Heart left ventricle (tissue), 13 donors: ENCODE measurements around the gene HERC3.

Experiments
- POLR2A ChIP-seq, 2 donors: fragments of 450-650 bp; IDR thresholded peaks; one replicate each; pipeline ENCODE4 v1.6.1; 2017; ENCODE audit warnings: antibody characterized with exemption in 2 of 2, mild to moderate bottlenecking in 2 of 2, moderate library complexity in 2 of 2
- TF ChIP-seq, protein P1 (sequence below), 12 donors: fragments of 200-600 bp; sonication (generic) in 4 of 12; IDR thresholded peaks; one replicate each; pipeline versions ENCODE4 v1.5.0 to v1.8.0; 2018 to 2022; ENCODE audit warnings: antibody characterized with exemption in 12 of 12, mild to moderate bottlenecking in 5 of 12
- donor health status: ischemic (EF 13 %, LVEDD 7.1; RV severe dilation, severe dysfunction).
- donor health status: DM: no; HTN: yes; CAD: no.
- donor health status: DM: no; HTN: no; CAD: no.
- donor health status: ischemic (EF 25% LVEDD 6.9; RV normal size, moderate dysfunction).
- donor health status: ischemic (EF 25% LVEDD 5.7; RV mildly dilated, moderate dysfunction).
- donor health status: ischemic (EF 35%, LVEDD 5.7; RV mildly dilated, moderate dysfunction).
- donor health status: nonischemic (EF 11% LVEDD 7.7; RV severe dilation, severe dysfunction).
- donor health status: DM: yes; HTN: yes; CAD: no.
- donor health status: PGD.
- donor health status: ischemic (EF 29% LVEDD 5.4; RV normal size, mild dysfunction).
- donor health status: nonischemic (EF 23%, LVEDD 6.1; RV moderate dilation, normal function).

DNA sequence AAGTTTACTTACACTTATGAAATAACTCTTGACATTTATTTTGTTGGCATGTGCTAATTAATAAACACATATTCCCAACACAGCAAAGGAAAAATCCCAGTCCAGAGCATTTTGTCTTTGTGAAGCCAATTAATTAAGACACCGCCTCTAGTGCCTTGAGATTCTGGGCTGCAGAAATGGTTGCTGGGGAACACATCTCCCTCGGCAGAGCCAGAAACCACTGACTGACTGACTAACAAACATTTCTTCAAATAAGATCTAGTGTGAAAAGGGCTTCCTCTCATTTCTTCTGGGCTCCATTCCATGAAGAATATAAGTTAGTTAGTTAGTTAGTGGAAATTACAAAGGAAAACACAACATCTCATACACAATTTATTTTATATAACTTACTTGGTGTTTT, 133.7 kb downstream of the HERC3 start:
- TF ChIP-seq, protein P1, sequence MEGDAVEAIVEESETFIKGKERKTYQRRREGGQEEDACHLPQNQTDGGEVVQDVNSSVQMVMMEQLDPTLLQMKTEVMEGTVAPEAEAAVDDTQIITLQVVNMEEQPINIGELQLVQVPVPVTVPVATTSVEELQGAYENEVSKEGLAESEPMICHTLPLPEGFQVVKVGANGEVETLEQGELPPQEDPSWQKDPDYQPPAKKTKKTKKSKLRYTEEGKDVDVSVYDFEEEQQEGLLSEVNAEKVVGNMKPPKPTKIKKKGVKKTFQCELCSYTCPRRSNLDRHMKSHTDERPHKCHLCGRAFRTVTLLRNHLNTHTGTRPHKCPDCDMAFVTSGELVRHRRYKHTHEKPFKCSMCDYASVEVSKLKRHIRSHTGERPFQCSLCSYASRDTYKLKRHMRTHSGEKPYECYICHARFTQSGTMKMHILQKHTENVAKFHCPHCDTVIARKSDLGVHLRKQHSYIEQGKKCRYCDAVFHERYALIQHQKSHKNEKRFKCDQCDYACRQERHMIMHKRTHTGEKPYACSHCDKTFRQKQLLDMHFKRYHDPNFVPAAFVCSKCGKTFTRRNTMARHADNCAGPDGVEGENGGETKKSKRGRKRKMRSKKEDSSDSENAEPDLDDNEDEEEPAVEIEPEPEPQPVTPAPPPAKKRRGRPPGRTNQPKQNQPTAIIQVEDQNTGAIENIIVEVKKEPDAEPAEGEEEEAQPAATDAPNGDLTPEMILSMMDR (IDR thresholded peaks at IDR 0.05) = no peak
- no peak for TF ChIP-seq POLR2A (IDR thresholded peaks at IDR 0.05)
